Measurements from ENCODE around the gene MYO7B.

DNA sequence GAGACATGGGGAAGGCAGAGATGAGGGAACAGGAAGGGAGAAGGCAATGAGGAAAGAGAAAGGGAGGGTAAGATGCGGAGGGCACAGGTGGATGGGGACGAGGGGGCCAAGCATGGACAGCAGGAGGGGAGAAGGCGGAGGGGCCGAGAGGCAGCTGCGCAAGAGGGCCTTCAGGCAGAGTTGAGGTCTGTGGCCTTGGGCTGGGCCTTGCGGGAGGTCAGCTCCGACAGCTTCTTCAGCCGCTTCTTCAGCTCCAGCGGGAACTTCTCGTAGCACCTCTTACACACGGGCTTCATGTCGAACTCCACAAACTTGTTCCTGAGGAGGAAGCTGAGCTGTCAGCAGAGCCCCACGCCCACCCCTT is 103.6 kb downstream of the MYO7B start:
- TF ChIP-seq POLR2A (IDR thresholded peaks at IDR 0.05) (no peak), EP300 (IDR thresholded peaks at IDR 0.05) (no peak)
- TF ChIP-seq, protein P1, sequence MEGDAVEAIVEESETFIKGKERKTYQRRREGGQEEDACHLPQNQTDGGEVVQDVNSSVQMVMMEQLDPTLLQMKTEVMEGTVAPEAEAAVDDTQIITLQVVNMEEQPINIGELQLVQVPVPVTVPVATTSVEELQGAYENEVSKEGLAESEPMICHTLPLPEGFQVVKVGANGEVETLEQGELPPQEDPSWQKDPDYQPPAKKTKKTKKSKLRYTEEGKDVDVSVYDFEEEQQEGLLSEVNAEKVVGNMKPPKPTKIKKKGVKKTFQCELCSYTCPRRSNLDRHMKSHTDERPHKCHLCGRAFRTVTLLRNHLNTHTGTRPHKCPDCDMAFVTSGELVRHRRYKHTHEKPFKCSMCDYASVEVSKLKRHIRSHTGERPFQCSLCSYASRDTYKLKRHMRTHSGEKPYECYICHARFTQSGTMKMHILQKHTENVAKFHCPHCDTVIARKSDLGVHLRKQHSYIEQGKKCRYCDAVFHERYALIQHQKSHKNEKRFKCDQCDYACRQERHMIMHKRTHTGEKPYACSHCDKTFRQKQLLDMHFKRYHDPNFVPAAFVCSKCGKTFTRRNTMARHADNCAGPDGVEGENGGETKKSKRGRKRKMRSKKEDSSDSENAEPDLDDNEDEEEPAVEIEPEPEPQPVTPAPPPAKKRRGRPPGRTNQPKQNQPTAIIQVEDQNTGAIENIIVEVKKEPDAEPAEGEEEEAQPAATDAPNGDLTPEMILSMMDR (IDR thresholded peaks at IDR 0.05), result no peak

Measured in stomach (tissue), 4 donors.